Measurements from ENCODE around the gene HAPLN1. TPM values are rescaled to one million over a fixed set of nuclear protein-coding genes. Genes with fewer than 3 reads are reported as not detected.
A peak's percentile ranks its signal among the peaks of the same experiment; 100 is the strongest.

Gene HAPLN1
- total RNA-seq, 5 donors from 2014 or later (not counting 1 experiment from before 2014, with no cell fraction given), result not detected

DNA sequence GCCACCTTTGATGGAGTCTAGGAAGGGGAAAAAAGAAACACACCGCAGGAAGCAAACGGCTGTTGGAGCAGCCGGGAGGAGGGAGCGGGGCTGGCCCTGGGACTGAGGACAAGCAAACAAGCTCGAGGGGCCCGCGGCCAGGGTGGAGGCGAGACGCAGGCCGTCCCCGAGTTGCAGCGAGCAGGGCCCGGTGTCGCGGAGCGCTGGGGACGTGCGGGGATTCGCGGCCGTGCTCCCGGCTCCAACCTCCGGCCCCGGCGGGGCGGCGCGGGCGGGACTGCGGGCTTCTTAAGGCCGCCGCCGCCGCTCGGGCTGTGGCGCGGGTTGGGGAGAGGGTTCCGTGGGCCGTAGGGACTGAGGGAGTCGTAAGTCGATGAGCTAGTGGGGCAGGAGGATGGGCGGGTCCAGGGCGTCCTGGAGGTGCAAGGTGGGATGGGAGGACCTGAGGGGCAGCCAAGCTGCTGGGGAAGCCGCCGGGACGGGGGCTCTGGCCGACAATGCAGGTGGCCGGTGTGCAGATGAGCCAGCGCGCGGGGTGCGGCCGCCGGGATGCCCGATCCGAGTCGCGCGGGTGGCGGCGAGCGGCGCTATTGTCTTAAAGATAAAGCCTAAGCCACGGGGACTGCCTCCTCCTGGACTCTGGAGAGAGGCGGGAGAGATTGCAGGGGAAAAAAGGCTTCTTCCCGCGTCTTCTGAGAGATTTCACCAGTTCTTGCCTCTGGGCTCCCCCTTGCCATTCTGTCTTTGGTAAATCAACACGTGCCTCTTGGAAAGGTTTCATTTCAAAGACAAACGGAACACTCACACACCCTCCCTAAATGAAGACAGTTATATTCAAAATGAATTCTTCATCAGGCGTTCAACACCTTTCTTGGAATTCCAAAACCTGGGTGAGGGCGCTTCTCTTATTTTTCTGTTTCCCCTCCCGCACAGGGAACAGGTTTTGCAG, 1.6 kb upstream of the HAPLN1 start:
- 6% methylated on average over 66 of the region's 72 CpGs for WGBS (ENCODE audit: insufficient coverage)
- POLR2A ChIA-PET, result no interaction called here

GRCh38 chr5:83718936-83719495, 1.6 kb downstream of the HAPLN1 start:
- H3K4me1 Mint-ChIP-seq, result peaks cover 8 to 15% (median 9%) of the 10 kb centered on the region in 3 donors
- POLR2A ChIA-PET, result no interaction called here

More for the DNA sequence above, 1.6 kb upstream of the HAPLN1 start:
- no peaks in the 10 kb centered on the region for H3K36me3 Mint-ChIP-seq
- DNase-seq (no peak), ATAC-seq (replicated peaks in 1 of 4) (peak in 2 of 4 experiments; percentile 13 to 43)
- H3K4me1 Mint-ChIP-seq, result peaks cover 8 to 15% (median 9%) of the 10 kb centered on the region in 3 donors
- Histone ChIP-seq H3K4me3 (ENCODE audit: control insufficient read depth in 1 of 2, extremely low read depth in 1 of 2, low read length in 1 of 2) (peak overlapping the region in 1 of 2 donors; percentile 52), H3K27me3 (replicated peaks in 1 of 2; ENCODE audit: control insufficient read depth in 2 of 2, extremely low read depth in 1 of 2, insufficient read depth in 2 of 2, low read length in 1 of 2) (peaks cover 8 to 21% of the 10 kb centered on the region in 2 experiments), H3K9me3 (no peaks in the 10 kb centered on the region), H3K4me1 (ENCODE audit: control insufficient read depth in 1 of 2, extremely low read depth in 1 of 2, insufficient read depth in 2 of 2, low read length in 2 of 2) (no peaks in the 10 kb centered on the region), H3K27ac (ENCODE audit: low read length) (no peak overlapping the region), H3K36me3 (ENCODE audit: control insufficient read depth in 2 of 2, extremely low read depth in 1 of 2, insufficient read depth in 1 of 2, low read length in 1 of 2) (no peaks in the 10 kb centered on the region)
- H3K4me3 Mint-ChIP-seq, result peak overlapping the region; percentile 46 to 76 (median 62)
- no peak overlapping the region for H3K27ac Mint-ChIP-seq
- peaks cover 50 to 57% of the 10 kb centered on the region in 2 donors for H3K27me3 Mint-ChIP-seq
- CTCF ChIA-PET, result interaction anchor here in 1 of 2 donors (1.4 kb wide), 1 partner anchor 10 kb away, joined by 3 read pairs; no protein-coding TSS in a partner anchor
- no peaks in the 10 kb centered on the region for H3K9me3 Mint-ChIP-seq

GRCh38 chr5:83718195-83718825, 2.3 kb downstream of the HAPLN1 start:
- Histone ChIP-seq H3K36me3 (ENCODE audit: control insufficient read depth in 2 of 2, extremely low read depth in 1 of 2, insufficient read depth in 1 of 2, low read length in 1 of 2) (no peaks in the 10 kb centered on the region), H3K4me3 (ENCODE audit: control insufficient read depth in 1 of 2, extremely low read depth in 1 of 2, low read length in 1 of 2) (no peak overlapping the region), H3K9me3 (no peaks in the 10 kb centered on the region), H3K27ac (ENCODE audit: low read length) (no peak overlapping the region), H3K27me3 (replicated peaks in 1 of 2; ENCODE audit: control insufficient read depth in 2 of 2, extremely low read depth in 1 of 2, insufficient read depth in 2 of 2, low read length in 1 of 2) (peaks cover 8 to 20% of the 10 kb centered on the region in 2 experiments), H3K4me1 (ENCODE audit: control insufficient read depth in 1 of 2, extremely low read depth in 1 of 2, insufficient read depth in 2 of 2, low read length in 2 of 2) (no peaks in the 10 kb centered on the region)
- peaks cover 41 to 49% of the 10 kb centered on the region in 2 donors for H3K27me3 Mint-ChIP-seq
- no peaks in the 10 kb centered on the region for H3K9me3 Mint-ChIP-seq
- CTCF ChIA-PET, result interaction anchor here in 1 of 2 donors (0.7 kb wide), 1 partner anchor 18 kb away, joined by 3 read pairs; no protein-coding TSS in a partner anchor
- ATAC-seq (replicated peaks in 1 of 4), result no peak
- H3K4me3 Mint-ChIP-seq, result no peak overlapping the region
- H3K27ac Mint-ChIP-seq, result no peak overlapping the region
- POLR2A ChIA-PET, result no interaction called here
- peaks cover 8 to 15% (median 9%) of the 10 kb centered on the region in 3 donors for H3K4me1 Mint-ChIP-seq
- 0% methylated on average over 1 of the region's 6 CpGs for WGBS (ENCODE audit: insufficient coverage)
- no peaks in the 10 kb centered on the region for H3K36me3 Mint-ChIP-seq
- peak in 2 of 35 experiments; percentile 5 to 51 for DNase-seq

More at GRCh38 chr5:83718936-83719495, 1.6 kb downstream of the HAPLN1 start:
- Mint-ChIP-seq H3K4me3 (no peak overlapping the region), H3K27ac (no peak overlapping the region), H3K36me3 (no peaks in the 10 kb centered on the region), H3K27me3 (peaks cover 44 to 52% of the 10 kb centered on the region in 2 donors), H3K9me3 (no peaks in the 10 kb centered on the region)
- Histone ChIP-seq H3K36me3 (ENCODE audit: control insufficient read depth in 2 of 2, extremely low read depth in 1 of 2, insufficient read depth in 1 of 2, low read length in 1 of 2) (no peaks in the 10 kb centered on the region), H3K27me3 (replicated peaks in 1 of 2; ENCODE audit: control insufficient read depth in 2 of 2, extremely low read depth in 1 of 2, insufficient read depth in 2 of 2, low read length in 1 of 2) (peaks cover 8 to 21% of the 10 kb centered on the region in 2 experiments), H3K4me3 (ENCODE audit: control insufficient read depth in 1 of 2, extremely low read depth in 1 of 2, low read length in 1 of 2) (no peak overlapping the region), H3K9me3 (no peaks in the 10 kb centered on the region), H3K4me1 (ENCODE audit: control insufficient read depth in 1 of 2, extremely low read depth in 1 of 2, insufficient read depth in 2 of 2, low read length in 2 of 2) (no peaks in the 10 kb centered on the region), H3K27ac (ENCODE audit: low read length) (no peak overlapping the region)
- DNase-seq (no peak), ATAC-seq (replicated peaks in 1 of 4) (no peak)
- WGBS (ENCODE audit: insufficient coverage), result no CpG with 5 or more reads among the region's 2 CpGs
- CTCF ChIA-PET, result no interaction called here

DNA sequence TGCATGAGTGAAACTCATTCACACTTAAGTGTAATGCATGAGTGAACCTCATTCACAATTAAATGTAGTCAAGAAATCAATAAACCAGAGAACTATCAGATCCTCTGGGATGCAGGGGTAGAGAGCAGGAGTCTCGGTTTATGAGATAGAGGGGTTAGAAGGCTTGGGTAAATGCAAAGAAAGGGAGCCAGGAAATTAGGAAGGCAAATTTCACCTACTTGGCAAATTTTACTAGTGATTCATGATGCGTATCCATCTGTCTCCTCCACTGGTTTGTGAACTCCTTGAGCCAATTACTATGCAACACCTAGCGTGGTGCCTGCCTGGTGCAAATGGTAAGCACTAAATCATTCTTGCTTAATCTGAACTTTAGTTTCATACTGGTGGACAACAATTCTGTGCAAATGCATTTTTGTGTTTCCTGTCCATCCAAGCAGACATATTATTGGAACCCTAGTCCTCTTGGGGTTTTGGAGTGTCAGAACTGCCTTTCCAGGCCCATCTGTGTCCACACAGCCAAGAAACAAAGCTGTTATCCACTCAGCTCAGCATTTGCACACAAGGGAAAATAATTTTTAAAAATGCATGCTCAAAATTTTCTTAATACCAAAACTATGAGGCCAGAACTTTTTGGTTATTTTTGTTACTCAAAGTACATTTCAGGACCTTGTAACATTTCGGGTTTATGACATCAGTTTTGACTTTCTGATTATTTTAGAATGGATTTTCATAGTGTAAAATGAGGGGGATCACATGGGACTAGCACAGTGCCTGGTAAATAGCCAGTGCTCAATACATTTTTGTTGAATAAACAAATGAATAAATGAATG, 5.2 kb downstream of the HAPLN1 start:
- no peak overlapping the region for H3K4me3 Mint-ChIP-seq
- H3K9me3 Mint-ChIP-seq, result no peaks in the 10 kb centered on the region
- H3K4me3 ChIP-seq (ENCODE audit: control insufficient read depth in 1 of 2, extremely low read depth in 1 of 2, low read length in 1 of 2), result no peak overlapping the region
- no peak for ATAC-seq (replicated peaks in 1 of 4)
- H3K27ac Mint-ChIP-seq, result no peak overlapping the region
- ChIA-PET POLR2A (interaction anchor here in 1 of 2 donors (0.6 kb wide), 1 partner anchor 75 kb away, joined by 3 read pairs; no protein-coding TSS in a partner anchor), CTCF (no interaction called here)
- no peaks in the 10 kb centered on the region for H3K4me1 Mint-ChIP-seq
- H3K36me3 ChIP-seq (ENCODE audit: control insufficient read depth in 2 of 2, extremely low read depth in 1 of 2, insufficient read depth in 1 of 2, low read length in 1 of 2), result no peaks in the 10 kb centered on the region
- peaks cover 2 to 4% of the 10 kb centered on the region in 2 experiments for H3K27me3 ChIP-seq (replicated peaks in 1 of 2; ENCODE audit: control insufficient read depth in 2 of 2, extremely low read depth in 1 of 2, insufficient read depth in 2 of 2, low read length in 1 of 2)
- H3K27ac ChIP-seq (ENCODE audit: low read length), result no peak overlapping the region
- no peaks in the 10 kb centered on the region for H3K4me1 ChIP-seq (ENCODE audit: control insufficient read depth in 1 of 2, extremely low read depth in 1 of 2, insufficient read depth in 2 of 2, low read length in 2 of 2)
- 63% methylated on average over 2 of the region's 4 CpGs for WGBS (ENCODE audit: insufficient coverage)
- H3K9me3 ChIP-seq, result no peaks in the 10 kb centered on the region
- H3K27me3 Mint-ChIP-seq, result peaks cover 15 to 28% of the 10 kb centered on the region in 2 donors
- no peaks in the 10 kb centered on the region for H3K36me3 Mint-ChIP-seq
- DNase-seq, result no peak

DNA sequence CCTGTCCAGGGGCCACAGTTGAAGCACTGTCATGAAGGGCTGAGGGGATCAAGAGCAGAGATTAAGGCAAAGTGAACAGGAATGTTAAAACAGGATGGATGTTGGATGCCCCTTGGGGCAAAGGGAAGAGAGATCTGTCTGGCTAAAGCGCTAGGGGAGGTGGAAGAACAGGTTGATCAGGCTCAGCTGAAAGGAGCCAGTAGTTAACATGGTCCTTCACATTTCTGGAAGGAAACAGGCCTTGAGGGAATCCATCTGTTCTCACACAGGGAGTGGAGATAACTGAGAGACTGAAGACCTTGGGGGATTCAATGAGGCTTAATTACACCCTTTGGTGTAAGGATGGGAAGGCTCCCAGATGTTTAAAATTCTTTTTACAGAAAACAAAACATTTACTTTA, 5.8 kb downstream of the HAPLN1 start:
- H3K4me3 ChIP-seq (ENCODE audit: control insufficient read depth in 1 of 2, extremely low read depth in 1 of 2, low read length in 1 of 2), result no peak overlapping the region
- no peaks in the 10 kb centered on the region for H3K9me3 Mint-ChIP-seq
- H3K27me3 Mint-ChIP-seq, result peaks cover 17 to 27% of the 10 kb centered on the region in 2 donors
- no peak for DNase-seq
- no peak for ATAC-seq (replicated peaks in 1 of 4)
- POLR2A ChIA-PET, result no interaction called here
- no peaks in the 10 kb centered on the region for H3K4me1 Mint-ChIP-seq
- 50% methylated on average over 1 of the region's 1 CpG for WGBS (ENCODE audit: insufficient coverage)
- peaks cover 2 to 3% of the 10 kb centered on the region in 2 experiments for H3K27me3 ChIP-seq (replicated peaks in 1 of 2; ENCODE audit: control insufficient read depth in 2 of 2, extremely low read depth in 1 of 2, insufficient read depth in 2 of 2, low read length in 1 of 2)
- CTCF ChIA-PET, result no interaction called here
- H3K9me3 ChIP-seq, result no peaks in the 10 kb centered on the region
- no peak overlapping the region for H3K27ac ChIP-seq (ENCODE audit: low read length)
- H3K36me3 Mint-ChIP-seq, result no peaks in the 10 kb centered on the region
- no peaks in the 10 kb centered on the region for H3K36me3 ChIP-seq (ENCODE audit: control insufficient read depth in 2 of 2, extremely low read depth in 1 of 2, insufficient read depth in 1 of 2, low read length in 1 of 2)
- H3K27ac Mint-ChIP-seq, result no peak overlapping the region
- H3K4me1 ChIP-seq (ENCODE audit: control insufficient read depth in 1 of 2, extremely low read depth in 1 of 2, insufficient read depth in 2 of 2, low read length in 2 of 2), result no peaks in the 10 kb centered on the region
- H3K4me3 Mint-ChIP-seq, result no peak overlapping the region
